GM21786 (cell line): ENCODE results near the gene GRB7.
A peak's percentile ranks its signal among the peaks of the same experiment; 100 is the strongest.
"Not testable (repeated sequence)": the region's sequence is repeated elsewhere in the genome, so short reads cannot be mapped to it uniquely, and the experiment has no call there.

Experiments used
- ATAC-seq: cut with Tn5 transposase; IDR thresholded peaks from one replicate; pipeline ENCODE4 v1.9.1; 2021; ENCODE audit not compliant: unreplicated experiment

GRB7 gene

DNA sequence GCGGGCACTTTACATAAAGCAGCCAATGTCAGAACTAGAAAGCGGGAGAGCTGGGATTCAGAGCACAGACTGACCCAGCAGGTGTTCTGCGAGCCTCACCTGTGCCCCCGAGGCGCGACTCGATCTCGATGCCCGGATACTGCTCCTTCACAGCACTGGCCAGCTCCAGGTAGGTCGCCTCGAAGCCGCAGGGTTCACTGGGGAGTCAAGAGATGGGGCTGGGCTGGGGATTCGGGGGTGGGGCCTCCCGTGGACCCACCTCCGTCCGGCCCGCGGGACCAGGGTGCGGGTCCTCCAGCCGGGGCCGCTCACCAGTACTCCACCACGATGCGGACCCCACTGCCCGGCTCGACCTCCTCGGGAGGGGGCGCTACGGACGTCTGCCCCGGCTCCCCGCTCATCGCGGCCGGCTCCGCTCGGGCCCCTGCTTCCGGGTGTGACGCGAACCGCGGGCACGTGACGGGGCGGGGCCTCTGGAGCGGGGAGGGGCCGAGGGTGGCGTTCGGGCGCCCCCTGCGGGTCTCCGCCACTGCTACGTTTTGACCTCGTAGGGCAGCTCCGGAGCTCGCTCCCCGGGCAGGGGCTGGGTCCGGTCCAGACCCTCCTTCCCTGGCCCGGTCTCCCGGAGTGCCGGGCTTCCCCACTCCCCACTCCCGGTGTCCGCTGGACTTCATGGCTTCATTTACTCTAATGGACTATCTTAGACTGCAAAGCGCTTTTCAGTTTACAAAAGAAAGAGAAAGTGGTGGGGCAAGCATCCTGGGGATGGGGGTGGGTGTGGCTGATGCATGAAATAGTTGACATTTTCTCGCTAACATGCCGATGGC is 7.4 kb upstream of the GRB7 start, which contains the start of gene MIEN1:
Gene MIEN1, minus strand, starts transcription at position 438 of the 827 bp plus-strand sequence. Its CDS starts 37 bp downstream, at position 401.
- ATAC-seq = peak; percentile 83

DNA sequence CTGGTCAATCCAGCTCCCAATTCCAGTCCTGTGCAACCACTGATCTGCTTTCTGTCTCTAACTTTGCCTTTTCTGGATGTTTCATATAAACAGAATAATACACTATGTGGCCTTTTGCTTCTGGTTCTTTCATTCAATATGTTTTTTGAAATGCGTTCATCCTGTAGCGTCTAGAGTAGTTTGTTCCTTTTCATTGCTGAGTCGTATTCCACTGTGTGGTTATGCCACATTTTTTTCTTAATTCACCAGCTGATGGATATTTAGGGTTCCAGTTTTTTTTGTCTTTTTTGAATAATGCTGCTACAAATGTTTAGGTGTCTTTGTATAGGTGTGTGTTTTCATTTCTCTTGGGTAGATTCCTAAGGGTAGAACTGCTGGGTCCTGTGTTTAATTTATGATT is 5.2 kb upstream of the GRB7 start:
- no peak for ATAC-seq

DNA sequence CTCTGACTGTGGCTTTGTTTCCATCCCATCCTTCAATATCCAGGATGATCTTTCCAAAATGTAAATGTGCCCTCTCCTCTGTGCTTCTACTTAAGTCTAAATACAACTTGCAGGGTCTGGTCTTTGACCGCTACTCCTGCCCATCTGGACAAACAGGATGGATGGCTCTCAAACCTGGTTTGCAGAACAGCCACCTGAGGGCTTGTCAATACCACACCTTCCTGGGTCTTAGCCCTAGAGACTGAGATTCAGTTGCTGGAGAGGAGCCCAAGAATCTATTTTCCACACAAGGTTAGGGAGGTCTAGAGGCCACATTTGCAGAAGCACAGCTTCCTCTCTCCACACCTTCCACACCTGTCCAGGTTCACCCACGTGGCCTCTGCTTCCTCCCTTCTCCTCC is 1.9 kb upstream of the GRB7 start:
- ATAC-seq = no peak

DNA sequence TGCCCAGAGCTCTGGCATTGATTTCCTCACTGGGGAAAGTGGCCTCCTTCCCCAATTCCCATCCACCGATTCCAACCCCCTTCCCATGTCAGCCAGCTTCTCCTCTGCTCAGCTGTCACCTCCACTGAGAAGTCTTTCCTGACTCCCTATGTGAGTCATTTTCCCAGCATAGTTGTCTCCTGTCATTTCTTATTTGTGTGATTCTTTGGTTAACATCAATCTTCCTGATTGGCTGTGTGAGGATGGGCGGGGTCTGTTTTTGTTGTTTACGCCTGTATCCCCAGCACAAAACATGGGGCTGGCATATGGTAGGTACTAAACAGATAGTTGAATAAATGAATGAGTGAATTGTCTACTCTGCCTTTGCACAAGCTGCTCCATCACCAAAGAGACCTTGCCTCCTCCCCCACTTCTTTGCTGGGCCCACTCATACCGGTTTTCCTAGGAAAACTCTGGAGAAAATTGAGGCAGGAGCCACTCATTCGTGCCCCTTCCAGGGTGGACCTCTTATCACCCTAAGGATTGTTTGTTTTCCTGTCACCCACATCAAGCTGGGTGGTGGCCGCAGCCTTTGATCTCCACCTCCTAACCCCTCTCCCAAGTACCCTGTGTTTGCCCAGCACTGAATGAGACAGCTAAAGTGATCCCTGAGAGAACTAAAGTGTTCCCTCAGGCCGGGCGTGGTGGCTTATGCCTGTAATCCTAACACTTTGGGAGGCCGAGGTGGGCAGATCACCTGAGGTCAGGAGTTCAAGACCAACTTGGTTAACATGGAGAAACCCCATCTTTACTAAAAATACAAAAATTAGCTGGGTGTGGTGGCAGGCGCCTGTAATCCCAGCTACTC is 1.2 kb upstream of the GRB7 start:
- no peak for ATAC-seq

DNA sequence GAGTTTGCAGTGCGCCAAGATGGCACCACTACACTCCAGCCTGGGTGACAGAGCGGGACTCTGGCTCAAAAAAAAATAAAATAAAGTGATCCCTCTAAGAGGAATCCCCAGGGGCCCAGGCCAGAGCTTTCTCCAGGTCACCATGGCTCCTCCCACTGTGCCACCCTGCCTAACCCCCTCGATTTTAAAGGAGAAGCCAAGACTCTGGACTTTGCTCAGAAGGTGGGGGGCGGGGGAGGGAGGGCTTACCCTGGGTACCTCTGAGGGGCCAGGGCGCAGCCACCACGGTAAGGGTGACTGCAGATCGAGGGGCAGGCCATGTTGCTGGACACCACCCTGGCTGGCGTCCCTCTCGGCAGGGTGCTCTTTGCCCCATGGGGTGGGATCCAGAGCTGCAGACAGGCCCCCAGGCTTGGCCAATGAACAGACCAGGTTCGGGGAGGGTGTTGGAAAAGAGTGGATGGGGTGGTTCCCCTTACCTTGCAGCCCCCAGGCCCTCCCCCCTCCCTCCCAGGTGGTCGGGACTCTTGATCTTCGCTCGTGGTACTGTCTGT is 455 bp upstream of the GRB7 start:
- no peak for ATAC-seq

DNA sequence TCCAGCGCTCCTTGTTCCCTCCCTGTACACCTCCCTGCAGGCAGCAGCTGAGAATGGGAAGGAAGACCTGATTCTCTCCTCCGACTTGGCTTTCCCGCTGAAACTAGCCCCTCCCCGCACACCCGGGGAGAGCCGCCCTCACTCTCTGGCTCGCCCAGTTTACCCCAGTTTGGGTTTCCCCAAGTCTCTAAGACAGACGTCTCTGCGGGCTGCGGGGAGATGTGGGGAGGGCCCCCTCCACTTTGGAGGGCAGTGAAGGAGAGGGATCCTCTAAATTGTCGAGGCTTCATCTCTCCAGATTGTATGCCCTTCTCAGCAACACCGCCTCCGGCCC is 797 bp downstream of the GRB7 start:
- no peak for ATAC-seq

GRCh38 chr17:39738983-39739884 is 1.5 kb downstream of the GRB7 start:
- no peak for ATAC-seq

- no peak for ATAC-seq
Measured at GRCh38 chr17:39739885-39740356, 2.2 kb downstream of the GRB7 start.

- ATAC-seq = no peak
Measured at GRCh38 chr17:39740357-39741111, 2.8 kb downstream of the GRB7 start.

- no peak for ATAC-seq
Measured at GRCh38 chr17:39742126-39742855, 4.6 kb downstream of the GRB7 start.

DNA sequence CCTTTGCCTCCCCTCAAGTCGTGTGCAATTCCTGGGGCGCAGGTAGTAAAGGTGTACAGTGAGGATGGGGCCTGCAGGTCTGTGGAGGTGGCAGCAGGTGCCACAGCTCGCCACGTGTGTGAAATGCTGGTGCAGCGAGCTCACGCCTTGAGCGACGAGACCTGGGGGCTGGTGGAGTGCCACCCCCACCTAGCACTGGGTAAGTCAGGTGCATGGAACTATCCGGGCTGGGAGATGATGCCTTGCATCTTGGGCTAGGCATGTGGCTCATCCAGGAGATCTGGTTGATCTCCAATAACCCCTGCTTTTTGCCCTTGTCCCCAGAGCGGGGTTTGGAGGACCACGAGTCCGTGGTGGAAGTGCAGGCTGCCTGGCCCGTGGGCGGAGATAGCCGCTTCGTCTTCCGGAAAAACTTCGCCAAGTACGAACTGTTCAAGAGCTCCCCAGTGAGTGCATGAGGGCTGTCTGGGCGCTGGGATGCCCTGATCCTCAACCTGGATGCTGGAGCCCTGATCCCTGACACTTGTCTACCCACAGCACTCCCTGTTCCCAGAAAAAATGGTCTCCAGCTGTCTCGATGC is 5.2 kb downstream of the GRB7 start:
- ATAC-seq = no peak

- ATAC-seq = no peak
Measured at GRCh38 chr17:39744075-39744835, 6.5 kb downstream of the GRB7 start.

- no peak for ATAC-seq
Measured at GRCh38 chr17:39744836-39745215, 7.1 kb downstream of the GRB7 start.

- no peak for ATAC-seq
Measured at GRCh38 chr17:39745335-39746144, 7.8 kb downstream of the GRB7 start.

GRCh38 chr17:39746145-39746461 is 8.4 kb downstream of the GRB7 start:
- no peak for ATAC-seq

GRCh38 chr17:39747745-39748144 is 10.0 kb downstream of the GRB7 start:
- ATAC-seq = no peak

GRCh38 chr17:39748444-39749034 is 10.8 kb downstream of the GRB7 start:
- not testable (repeated sequence) for ATAC-seq
